PFSK-1 (cell line): ENCODE measurements around the gene ATG7.

ENCODE experiments used
- FOXP2 ChIP-seq: optimal IDR thresholded peaks from 2 replicates; pipeline ENCODE3; 2011; ENCODE audit warnings: borderline replicate concordance, control low read depth, inconsistent platforms; ENCODE audit not compliant: insufficient read depth; ENCODE audit errors: extremely low read length, extremely low read depth
- POLR2AphosphoS5 ChIP-seq: IDR thresholded peaks from 2 replicates; pipeline ENCODE4 v1.6.1; 2012; ENCODE audit warnings: low read depth, mild to moderate bottlenecking, control low read depth, low read length, moderate library complexity
- SIN3A ChIP-seq: IDR thresholded peaks from 2 replicates; pipeline ENCODE4 v1.6.1; 2012; ENCODE audit warnings: mild to moderate bottlenecking, low read length, moderate library complexity, borderline replicate concordance; ENCODE audit not compliant: insufficient read depth
- TAF1 ChIP-seq: IDR thresholded peaks from 2 replicates; pipeline ENCODE4 v1.6.1; 2012; ENCODE audit warnings: low read length, control low read depth, borderline replicate concordance; ENCODE audit not compliant: insufficient read depth
- TF ChIP-seq, protein P1 (sequence below), 2 experiments: IDR thresholded peaks; 2 replicates each; pipeline versions ENCODE4 v1.6.1 to v1.8.0; 2011 to 2012; ENCODE audit warnings: low read depth in 2 of 2, low read length in 2 of 2, control low read depth in 1 of 2, inconsistent platforms in 1 of 2, mild to moderate bottlenecking in 1 of 2, moderate library complexity in 1 of 2; ENCODE audit not compliant: insufficient read depth in 1 of 2

The ATG7 gene

DNA sequence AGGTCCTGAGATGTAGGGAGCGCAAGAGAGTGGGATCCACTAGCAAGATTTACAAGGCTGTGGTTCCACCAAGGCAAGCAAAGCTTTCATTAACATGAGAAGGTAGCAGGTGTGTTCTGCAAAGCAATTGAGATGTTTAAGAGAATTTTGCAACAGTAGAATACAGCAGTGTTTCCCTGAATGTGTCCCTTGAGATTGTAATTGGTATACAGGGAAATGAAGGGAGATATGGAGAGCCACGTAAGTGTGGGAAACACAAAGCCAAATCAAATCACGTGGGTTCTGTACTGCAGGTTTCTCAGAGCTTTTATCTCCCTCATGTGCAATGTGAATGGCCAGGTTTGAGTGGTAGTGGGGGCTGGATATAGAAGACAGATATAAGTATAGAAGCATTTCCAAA is 67.3 kb downstream of the ATG7 start:
- TF ChIP-seq POLR2AphosphoS5 (no peak), TAF1 (no peak), SIN3A (no peak), FOXP2 (no peak)
- TF ChIP-seq, protein P1, sequence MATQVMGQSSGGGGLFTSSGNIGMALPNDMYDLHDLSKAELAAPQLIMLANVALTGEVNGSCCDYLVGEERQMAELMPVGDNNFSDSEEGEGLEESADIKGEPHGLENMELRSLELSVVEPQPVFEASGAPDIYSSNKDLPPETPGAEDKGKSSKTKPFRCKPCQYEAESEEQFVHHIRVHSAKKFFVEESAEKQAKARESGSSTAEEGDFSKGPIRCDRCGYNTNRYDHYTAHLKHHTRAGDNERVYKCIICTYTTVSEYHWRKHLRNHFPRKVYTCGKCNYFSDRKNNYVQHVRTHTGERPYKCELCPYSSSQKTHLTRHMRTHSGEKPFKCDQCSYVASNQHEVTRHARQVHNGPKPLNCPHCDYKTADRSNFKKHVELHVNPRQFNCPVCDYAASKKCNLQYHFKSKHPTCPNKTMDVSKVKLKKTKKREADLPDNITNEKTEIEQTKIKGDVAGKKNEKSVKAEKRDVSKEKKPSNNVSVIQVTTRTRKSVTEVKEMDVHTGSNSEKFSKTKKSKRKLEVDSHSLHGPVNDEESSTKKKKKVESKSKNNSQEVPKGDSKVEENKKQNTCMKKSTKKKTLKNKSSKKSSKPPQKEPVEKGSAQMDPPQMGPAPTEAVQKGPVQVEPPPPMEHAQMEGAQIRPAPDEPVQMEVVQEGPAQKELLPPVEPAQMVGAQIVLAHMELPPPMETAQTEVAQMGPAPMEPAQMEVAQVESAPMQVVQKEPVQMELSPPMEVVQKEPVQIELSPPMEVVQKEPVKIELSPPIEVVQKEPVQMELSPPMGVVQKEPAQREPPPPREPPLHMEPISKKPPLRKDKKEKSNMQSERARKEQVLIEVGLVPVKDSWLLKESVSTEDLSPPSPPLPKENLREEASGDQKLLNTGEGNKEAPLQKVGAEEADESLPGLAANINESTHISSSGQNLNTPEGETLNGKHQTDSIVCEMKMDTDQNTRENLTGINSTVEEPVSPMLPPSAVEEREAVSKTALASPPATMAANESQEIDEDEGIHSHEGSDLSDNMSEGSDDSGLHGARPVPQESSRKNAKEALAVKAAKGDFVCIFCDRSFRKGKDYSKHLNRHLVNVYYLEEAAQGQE (IDR thresholded peaks at IDR 0.05; ENCODE audit: insufficient read depth in 1 of 2, low read depth in 2 of 2, low read length in 2 of 2): no peak

DNA sequence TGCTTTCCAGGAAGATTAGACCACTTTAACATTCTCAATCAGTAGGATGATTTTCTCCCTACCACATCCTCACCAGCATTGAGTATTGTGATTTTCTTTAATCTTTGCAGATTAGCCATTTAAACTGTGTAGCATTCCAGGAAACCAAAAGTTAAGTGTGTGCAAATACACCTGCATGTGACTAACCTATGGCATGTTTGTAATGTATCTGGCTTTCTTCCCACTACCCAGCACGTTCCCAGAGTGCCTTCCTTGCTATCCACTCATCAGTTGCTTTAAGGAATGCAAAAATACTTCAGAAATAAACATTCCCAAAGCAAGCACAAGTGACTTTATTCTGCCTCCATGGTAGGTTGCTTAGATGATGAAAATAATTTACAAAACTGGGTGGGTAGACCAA is 74.2 kb downstream of the ATG7 start:
- TF ChIP-seq SIN3A (no peak), FOXP2 (no peak)

DNA sequence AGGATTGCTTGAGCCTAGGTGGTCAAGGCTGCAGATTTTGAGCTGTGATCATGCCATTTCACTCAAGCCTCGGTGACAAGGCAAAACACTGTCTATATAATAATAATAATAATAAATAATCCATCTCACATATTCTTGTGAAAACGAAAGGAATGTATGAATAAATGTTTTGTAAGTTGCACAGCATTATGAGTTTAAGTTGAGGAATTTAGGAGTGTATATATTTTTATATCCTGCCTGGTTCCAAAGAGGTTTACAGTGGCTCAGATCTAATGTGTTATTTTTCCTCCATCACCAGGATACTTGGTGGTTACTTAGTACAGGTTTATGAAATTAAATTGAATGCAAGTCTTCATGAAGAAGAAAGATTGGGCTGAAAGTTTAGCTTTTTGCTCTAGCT is 77.2 kb downstream of the ATG7 start:
- no peak for TF ChIP-seq POLR2AphosphoS5
- no peak for TF ChIP-seq FOXP2
- no peak for TF ChIP-seq SIN3A
- no peak for TF ChIP-seq TAF1
- TF ChIP-seq, protein P1 (IDR thresholded peaks at IDR 0.05; ENCODE audit: insufficient read depth in 1 of 2, low read depth in 2 of 2, low read length in 2 of 2): no peak

DNA sequence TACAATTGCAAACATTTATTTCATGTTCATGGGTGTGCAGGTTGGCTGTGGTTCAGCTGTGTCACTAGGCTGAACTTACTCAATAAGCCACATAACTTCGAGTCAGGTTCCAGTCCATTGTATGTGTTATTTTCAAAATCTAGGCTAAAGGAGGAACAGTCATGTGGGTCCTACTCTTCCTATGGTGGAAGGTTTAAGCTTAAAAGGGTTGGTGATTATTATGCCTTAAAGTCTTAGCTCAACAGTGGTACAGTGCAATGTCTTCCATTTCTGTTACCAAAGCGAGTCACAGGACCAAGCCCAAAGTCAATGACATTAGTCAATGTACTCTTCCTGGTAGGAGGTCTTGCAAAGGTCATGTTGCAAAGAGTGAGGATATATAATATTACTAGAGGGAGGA is 78.2 kb downstream of the ATG7 start:
- no peak for TF ChIP-seq FOXP2
- TF ChIP-seq, protein P1 (IDR thresholded peaks at IDR 0.05; ENCODE audit: insufficient read depth in 1 of 2, low read depth in 2 of 2, low read length in 2 of 2): no peak
- TF ChIP-seq SIN3A: no peak
- TF ChIP-seq TAF1: no peak
- TF ChIP-seq POLR2AphosphoS5: no peak

DNA sequence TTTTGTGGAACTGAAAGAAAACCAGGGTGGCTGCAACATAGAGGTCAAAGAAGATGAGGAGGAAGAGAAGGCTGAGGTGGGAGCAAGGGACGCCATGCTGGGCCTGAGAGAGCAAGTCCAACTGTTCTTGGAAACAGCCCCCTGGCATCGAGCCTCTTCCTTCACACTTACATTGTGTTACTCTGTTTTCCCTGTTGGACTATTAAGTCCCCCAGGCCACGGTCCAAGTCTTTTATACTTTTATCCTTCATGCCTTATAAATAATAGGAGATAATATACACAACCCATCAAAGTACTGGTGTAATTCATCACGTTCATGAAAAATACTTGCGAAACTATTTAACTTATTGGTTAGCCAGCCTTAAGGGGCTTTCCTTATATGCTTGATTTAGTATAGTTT is 79.3 kb downstream of the ATG7 start:
- TF ChIP-seq TAF1 (no peak), SIN3A (no peak), FOXP2 (no peak), POLR2AphosphoS5 (no peak)
- TF ChIP-seq, protein P1 (IDR thresholded peaks at IDR 0.05; ENCODE audit: insufficient read depth in 1 of 2, low read depth in 2 of 2, low read length in 2 of 2): no peak
